K562 (cell line): ENCODE measurements around the gene PLIN5. TPM values are rescaled to one million over a fixed set of nuclear protein-coding genes. Genes with fewer than 3 reads are reported as not detected.
A peak's percentile ranks its signal among the peaks of the same experiment; 100 is the strongest.

Experiments
- ATAC-seq: fragments of 200-7000 bp; cut with Tn5 transposase; 3 replicates; pipeline ENCODE4 v1.9.1; 2020; ENCODE audit warnings: moderate library complexity
- BruUV-seq: library from RNA; stranded (reverse); fragments of 400-500 nt; replicated peaks from 2 replicates; lab custom pipeline; 2021; lab: Mats Ljungman, UMichigan
- CTCF ChIA-PET: fragments of 300-600 bp; formaldehyde crosslinking; extraction: SDS; loops from one replicate; lab custom pipeline; 2021; ENCODE audit warnings: low intra/inter-chr PET ratio; lab: Yijun Ruan, JAX
- POLR2A ChIA-PET: fragments of 300-600, 350-650 bp; sonication (Branson Sonifier 250); formaldehyde crosslinking; extraction: SDS; loops from one replicate; lab custom pipeline; 2021; ENCODE audit warnings: antibody characterized with exemption, inconsistent platforms; lab: Yijun Ruan, JAX
- DNase-seq, 4 experiments: peaks; one replicate each; pipeline versions ENCODE4 v3.0.0 to v3.0.0-alpha.2; 2011 to 2018; ENCODE audit warnings: low spot score in 3 of 4, mixed read lengths in 3 of 4; ENCODE audit errors: extremely low read depth in 1 of 4
- FAIRE-seq: peaks from 2 replicates; lab custom pipeline; 2011; peaks lifted over from hg19 to GRCh38; lab: Jason Lieb, UNC
- H2AFZ ChIP-seq: 2 replicates; pipeline ENCODE4 v1.6.0; 2011; ENCODE audit warnings: low read depth, low read length, control low read depth, inconsistent platforms
- H3K27ac ChIP-seq: fragments of 200-600 bp; 3 replicates; pipeline ENCODE4 v1.8.0; 2011; ENCODE audit warnings: low read depth, mild to moderate bottlenecking, control low read depth, inconsistent platforms, low read length, moderate library complexity, mixed read lengths; ENCODE audit errors: extremely low read depth
- H3K27me3 ChIP-seq, 2 experiments: fragments of 300-600 bp in 1 of 2; 2 replicates in 1 of 2; 3 replicates in 1 of 2; pipeline versions ENCODE4 v1.6.0 to v1.8.0; 2011; ENCODE audit warnings: inconsistent platforms in 2 of 2, low read length in 2 of 2, mild to moderate bottlenecking in 1 of 2, mixed read lengths in 1 of 2, moderate library complexity in 1 of 2; ENCODE audit not compliant: control insufficient read depth in 2 of 2, insufficient read depth in 2 of 2
- H3K36me3 ChIP-seq: fragments of 300-600 bp; 3 replicates; pipeline ENCODE4 v1.8.0; 2011; ENCODE audit warnings: mild to moderate bottlenecking, low read length, inconsistent platforms; ENCODE audit not compliant: control insufficient read depth, insufficient read depth
- H3K4me1 ChIP-seq, 2 experiments: fragments of 200-600 bp in 1 of 2; replicated peaks in 1 of 2; 2 replicates in 1 of 2; 3 replicates in 1 of 2; pipeline versions ENCODE4 v1.5.1 to v1.8.0; 2011; ENCODE audit warnings: inconsistent platforms in 2 of 2, low read length in 2 of 2, mild to moderate bottlenecking in 1 of 2, mixed read lengths in 1 of 2, moderate library complexity in 1 of 2; ENCODE audit not compliant: control insufficient read depth in 2 of 2, insufficient read depth in 2 of 2
- H3K4me2 ChIP-seq: 2 replicates; pipeline ENCODE4 v1.6.1; 2011; ENCODE audit warnings: low read length, control low read depth, inconsistent platforms, mixed read lengths; ENCODE audit not compliant: insufficient read depth
- H3K4me3 ChIP-seq: fragments of 200-600 bp; sonication (generic), shearing (Covaris generic); 2 replicates; pipeline ENCODE4 v1.5.1; 2016; ENCODE audit warnings: control low read depth, inconsistent platforms
- H3K79me2 ChIP-seq: fragments of 200-600 bp; 3 replicates; pipeline ENCODE4 v1.8.0; 2011; ENCODE audit warnings: low read length, inconsistent platforms; ENCODE audit not compliant: control insufficient read depth, insufficient read depth
- H3K9ac ChIP-seq, 2 experiments: 2 replicates each; pipeline versions ENCODE4 v1.6.0 to v1.6.1; 2011; ENCODE audit warnings: low read depth in 2 of 2, low read length in 2 of 2, control low read depth in 1 of 2, inconsistent platforms in 1 of 2, mild to moderate bottlenecking in 1 of 2, mixed read lengths in 1 of 2; ENCODE audit not compliant: insufficient read depth in 1 of 2
- H3K9me1 ChIP-seq: one replicate; pipeline ENCODE4 v1.6.0; 2011; ENCODE audit warnings: inconsistent platforms, mild to moderate bottlenecking, low read length, moderate library complexity; ENCODE audit not compliant: control insufficient read depth, insufficient read depth
- H3K9me3 ChIP-seq: replicated peaks from 2 replicates; pipeline ENCODE4 v1.5.1; 2011; ENCODE audit warnings: low read depth, low read length, inconsistent platforms; ENCODE audit not compliant: control insufficient read depth, insufficient read depth
- H4K20me1 ChIP-seq: replicated peaks from 2 replicates; pipeline ENCODE4 v1.6.1; 2011; ENCODE audit warnings: low read length, inconsistent platforms, mixed read lengths; ENCODE audit not compliant: control insufficient read depth, insufficient read depth
- ARHGAP35 ChIP-seq: fragments of 450-650 bp; IDR thresholded peaks from 2 replicates; pipeline ENCODE4 v1.6.1; 2018; ENCODE audit not compliant: partially characterized antibody
- CSDE1 ChIP-seq, 2 experiments: fragments of 450-650 bp; IDR thresholded peaks; 2 replicates each; pipeline ENCODE4 v1.6.1; 2016; ENCODE audit warnings: mild to moderate bottlenecking in 1 of 2
- FOXA3 ChIP-seq, 2 experiments: fragments of 450-650 bp in 1 of 2; sonication (generic) in 1 of 2; formaldehyde crosslinking; IDR thresholded peaks in 1 of 2; conservative IDR thresholded peaks in 1 of 2; 2 replicates each; pipeline versions ENCODE4 v1.4.0 to v1.8.0; 2020 to 2022; ENCODE audit warnings: mild to moderate bottlenecking in 2 of 2, missing genetic modification reagents in 1 of 2
- HDAC8 ChIP-seq: fragments of 450-650 bp; IDR thresholded peaks from 2 replicates; pipeline ENCODE4 v1.6.1; 2016; ENCODE audit warnings: mild to moderate bottlenecking, missing genetic modification characterization, moderate library complexity, missing compliant biosample characterization
- KLF1 ChIP-seq: fragments of 450-650 bp; IDR thresholded peaks from 2 replicates; pipeline ENCODE4 v1.6.1; 2016; ENCODE audit warnings: missing genetic modification characterization, missing compliant biosample characterization
- MEIS2 ChIP-seq: fragments of 450-650 bp; IDR thresholded peaks from 2 replicates; pipeline ENCODE4 v1.6.1; 2014; ENCODE audit warnings: mild to moderate bottlenecking; ENCODE audit not compliant: partially characterized antibody
- MIER1 ChIP-seq: fragments of 450-650 bp; IDR thresholded peaks from 2 replicates; pipeline ENCODE4 v1.6.1; 2016; ENCODE audit warnings: antibody characterized with exemption, mild to moderate bottlenecking, low read depth
- PRPF4 ChIP-seq: fragments of 200-400 bp; formaldehyde crosslinking; IDR thresholded peaks from one replicate; pipeline ENCODE4 v1.6.1; 2017; ENCODE audit warnings: low read length, low read depth, mild to moderate bottlenecking; ENCODE audit not compliant: insufficient read depth, poor library complexity, severe bottlenecking
- PTBP1 ChIP-seq: fragments of 200-400 bp; formaldehyde crosslinking; IDR thresholded peaks from 2 replicates; pipeline ENCODE4 v1.6.1; 2017; ENCODE audit warnings: low read depth, low read length
- RBM25 ChIP-seq: fragments of 200-400 bp; formaldehyde crosslinking; IDR thresholded peaks from 2 replicates; pipeline ENCODE4 v1.6.1; 2018; ENCODE audit warnings: low read length, low read depth, moderate library complexity; ENCODE audit not compliant: severe bottlenecking
- SPI1 ChIP-seq: IDR thresholded peaks from 2 replicates; pipeline ENCODE4 v1.6.1; 2011; ENCODE audit warnings: low read depth, low read length, control low read depth, borderline replicate concordance
- SRSF7 ChIP-seq: fragments of 200-400 bp; formaldehyde crosslinking; optimal IDR thresholded peaks from 2 replicates; pipeline ENCODE3; 2017; ENCODE audit warnings: mild to moderate bottlenecking, low read depth, low read length
- U2AF2 ChIP-seq: fragments of 200-400 bp; formaldehyde crosslinking; optimal IDR thresholded peaks from 2 replicates; pipeline ENCODE3; 2017; ENCODE audit warnings: low read depth, mild to moderate bottlenecking, low read length
- ZBTB1 ChIP-seq: sonication (generic); formaldehyde crosslinking; IDR thresholded peaks from 2 replicates; pipeline ENCODE4 v1.8.1; 2023; ENCODE audit warnings: missing genetic modification reagents, low read depth, mild to moderate bottlenecking, borderline replicate concordance
- ZNF347 ChIP-seq: fragments of 450-650 bp; formaldehyde crosslinking; IDR thresholded peaks from 2 replicates; pipeline ENCODE4 v1.4.0; 2020; ENCODE audit warnings: low read depth, mild to moderate bottlenecking, moderate library complexity
- ZNF507 ChIP-seq: conservative IDR thresholded peaks from 2 replicates; pipeline ENCODE4 v1.6.1; 2017; ENCODE audit warnings: missing genetic modification characterization, missing compliant biosample characterization
- ZNF561 ChIP-seq: fragments of 450-650 bp; formaldehyde crosslinking; conservative IDR thresholded peaks from 2 replicates; pipeline ENCODE4 v1.4.0; 2020; ENCODE audit warnings: mild to moderate bottlenecking, moderate library complexity
- ZNF707 ChIP-seq: fragments of 250-450 bp; sonication (Bioruptor Pico); conservative IDR thresholded peaks from 2 replicates; pipeline ENCODE4 v1.8.0; 2022; ENCODE audit warnings: inconsistent platforms, mild to moderate bottlenecking, moderate library complexity
- ZNF77 ChIP-seq: fragments of 250-450 bp; sonication (Bioruptor Pico); IDR thresholded peaks from 2 replicates; pipeline ENCODE4 v1.5.0; 2020
- whole genome bisulfite sequencing: fragments of 100-300 bp; shearing (Covaris generic); methylation state at CpG from one replicate; pipeline ENCODE4 v1.1.6; 2016; ENCODE audit warnings: low coverage, mixed read lengths; ENCODE audit not compliant: insufficient coverage; ENCODE audit errors: missing lambda C conversion rate; 5-methylcytosine and 5-hydroxymethylcytosine counted together
- in situ Hi-C: fragments of 300-500 bp; cut with MboI; formaldehyde crosslinking; loops from 4 replicates; pipeline ENCODE4 v1.15.0; 2018; ENCODE audit warnings: inconsistent platforms, mixed read lengths
- intact Hi-C: fragments of 100-400 bp; cut with micrococcal nuclease; formaldehyde crosslinking; loops from 2 replicates; pipeline ENCODE4 v1.14.2; 2022
- polyA plus RNA-seq, 8 experiments: library from polyadenylated mRNA; depleted of rRNA in 4 of 8; stranded (reverse) in 5 of 8; unstranded in 3 of 8; fragments of >200 nt; fragmentation: Nextera tagmentation in 2 of 8; fragmentation: Illumina TruSeq in 1 of 8; extraction: Ambion mirVana in 2 of 8; extraction: Trizol in 1 of 8; gene quantifications; 2 replicates each; pipeline versions ENCODE4 v1.2.1 to v1.2.3, GENCODE V29; 2011 to 2014; ENCODE audit warnings: inconsistent platforms in 1 of 8, missing spikeins in 1 of 8
- total RNA-seq, 7 experiments: library from RNA; depleted of rRNA in 6 of 7; stranded (reverse); fragments of >200 nt in 6 of 7; fragmentation: Illumina TruSeq in 2 of 7; extraction: Trizol in 2 of 7; gene quantifications; 2 replicates each; pipeline versions ENCODE4 v1.2.1 to v1.2.3, GENCODE V29; 2011 to 2021; ENCODE audit warnings: low replicate concordance in 1 of 7
- TF ChIP-seq, protein P1 (sequence below): fragments of 450-650 bp; IDR thresholded peaks from 2 replicates; pipeline ENCODE4 v1.6.1; 2016; ENCODE audit warnings: low read depth, mild to moderate bottlenecking, moderate library complexity
- TF ChIP-seq, protein P2 (sequence below): fragments of 450-650 bp; IDR thresholded peaks from 2 replicates; pipeline ENCODE4 v1.6.1; 2017; ENCODE audit warnings: antibody characterized with exemption

Gene PLIN5
- total and polyA plus RNA-seq, 9 of the 15 experiments (the other 6 are each of a cell fraction or from before 2014, with no cell fraction given): 0.04 to 1.3 (median 0.50) TPM

DNA sequence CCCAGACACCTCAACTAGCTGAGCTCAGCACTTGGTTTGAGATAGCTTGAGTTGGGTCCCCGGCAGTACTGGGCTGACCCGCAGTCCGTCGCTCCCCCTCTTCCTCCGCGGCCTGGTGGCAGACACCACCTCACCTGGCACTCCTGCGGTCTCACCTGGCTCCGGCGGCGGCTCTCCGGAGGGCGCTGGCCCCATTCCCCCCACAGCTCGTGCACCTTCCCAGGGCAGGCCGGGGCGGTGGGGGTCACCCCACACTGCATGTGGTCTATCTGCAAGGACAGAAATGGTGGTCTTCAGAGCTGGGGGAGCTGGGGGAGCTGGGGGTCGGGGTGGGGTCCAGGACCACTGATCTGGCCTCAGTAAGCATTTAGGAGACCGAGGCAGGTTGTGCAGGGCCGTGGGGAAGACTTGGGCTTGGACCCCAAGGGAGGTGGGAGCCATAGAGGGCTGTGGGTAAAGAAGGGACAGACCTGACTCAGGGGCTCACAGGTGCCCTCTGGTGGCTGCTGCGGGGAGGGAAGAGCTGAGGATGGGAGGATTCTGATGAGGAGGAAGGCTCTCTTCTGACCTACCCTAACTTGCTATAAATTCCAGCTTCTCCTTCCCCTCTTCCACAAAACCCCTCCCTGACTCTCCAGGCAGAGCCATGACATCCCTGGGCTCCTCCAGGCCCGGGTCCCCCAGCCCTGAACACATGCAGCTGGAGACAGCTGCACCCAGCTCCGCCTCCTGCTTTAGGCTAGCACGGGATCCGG, 10.0 kb downstream of the PLIN5 start:
- ChIA-PET POLR2A (interaction anchor here (0.6 to 1.9 kb wide), 7 partner anchors 9 to 278 kb away, joined by 3 to 8 read pairs (median 3); partner anchors contain the start of genes FEM1A, PLIN5 and YJU2), CTCF (interaction anchor here (0.7 to 1.4 kb wide), 2 partner anchors 257 to 258 kb away, joined by 5 to 12 read pairs; no protein-coding TSS in a partner anchor)
- Histone ChIP-seq H4K20me1 (0 out of 2 replicates have a peak, but pooled peaks cover 3% of the 10 kb centered on the region), H3K9me3 (no peaks in the 10 kb centered on the region), H3K9ac (peak overlapping the region in 1 of 2 experiments; percentile 55; a peak in 2 of 4 replicates), H3K4me2 (no peak overlapping the region), H2AFZ (no peak overlapping the region), H3K4me3 (no peak overlapping the region), H3K36me3 (no peaks in the 10 kb centered on the region), H3K4me1 (peaks cover 0 to 37% of the 10 kb centered on the region in 2 experiments; a peak in 4 of 5 replicates), H3K9me1 (no peaks in the 10 kb centered on the region), H3K27ac (no peak overlapping the region), H3K27me3 (no peaks in the 10 kb centered on the region; a peak in 1 of 5 replicates), H3K79me2 (no peaks in the 10 kb centered on the region)
- in situ Hi-C loops (no loop called here), intact Hi-C loops (loop anchor here (1.0 kb wide), 1 partner anchor 258 kb away; no protein-coding TSS in a partner anchor)
- FAIRE-seq (peak; percentile 80), DNase-seq (peak; percentile 65 to 77 (median 74)), ATAC-seq (peak; percentile 90)
- 66% methylated on average over 15 of the region's 23 CpGs for WGBS
- no TSS peak for BruUV-seq
- no peak for TF ChIP-seq ZNF347 (CRISPR knock-in tag)
- no peak for TF ChIP-seq U2AF2
- no peak for TF ChIP-seq PRPF4
- no peak for TF ChIP-seq CSDE1 (IDR thresholded peaks at IDR 0.05)
- no peak for TF ChIP-seq ARHGAP35
- TF ChIP-seq MIER1: no peak
- no peak for TF ChIP-seq ZNF77
- peak; percentile 75; the same call in 1 of the 2 replicates for TF ChIP-seq PTBP1
- TF ChIP-seq FOXA3 (CRISPR knock-in tag; conservative IDR thresholded peaks at IDR 0.05 in 1 of 2, IDR thresholded peaks at IDR 0.05 in 1 of 2): no peak
- TF ChIP-seq SPI1: peak; percentile 9; the same call in 1 of the 2 replicates
- TF ChIP-seq ZNF707 (CRISPR knock-in tag): no peak
- no peak for TF ChIP-seq KLF1 (tag)
- no peak for TF ChIP-seq HDAC8 (tag)
- no peak for TF ChIP-seq SRSF7
- no peak for TF ChIP-seq ZNF561 (CRISPR knock-in tag)
- TF ChIP-seq ZNF507 (tag): no peak
- TF ChIP-seq MEIS2: no peak
- TF ChIP-seq, protein P1, sequence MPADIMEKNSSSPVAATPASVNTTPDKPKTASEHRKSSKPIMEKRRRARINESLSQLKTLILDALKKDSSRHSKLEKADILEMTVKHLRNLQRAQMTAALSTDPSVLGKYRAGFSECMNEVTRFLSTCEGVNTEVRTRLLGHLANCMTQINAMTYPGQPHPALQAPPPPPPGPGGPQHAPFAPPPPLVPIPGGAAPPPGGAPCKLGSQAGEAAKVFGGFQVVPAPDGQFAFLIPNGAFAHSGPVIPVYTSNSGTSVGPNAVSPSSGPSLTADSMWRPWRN: no peak
- TF ChIP-seq, protein P2, sequence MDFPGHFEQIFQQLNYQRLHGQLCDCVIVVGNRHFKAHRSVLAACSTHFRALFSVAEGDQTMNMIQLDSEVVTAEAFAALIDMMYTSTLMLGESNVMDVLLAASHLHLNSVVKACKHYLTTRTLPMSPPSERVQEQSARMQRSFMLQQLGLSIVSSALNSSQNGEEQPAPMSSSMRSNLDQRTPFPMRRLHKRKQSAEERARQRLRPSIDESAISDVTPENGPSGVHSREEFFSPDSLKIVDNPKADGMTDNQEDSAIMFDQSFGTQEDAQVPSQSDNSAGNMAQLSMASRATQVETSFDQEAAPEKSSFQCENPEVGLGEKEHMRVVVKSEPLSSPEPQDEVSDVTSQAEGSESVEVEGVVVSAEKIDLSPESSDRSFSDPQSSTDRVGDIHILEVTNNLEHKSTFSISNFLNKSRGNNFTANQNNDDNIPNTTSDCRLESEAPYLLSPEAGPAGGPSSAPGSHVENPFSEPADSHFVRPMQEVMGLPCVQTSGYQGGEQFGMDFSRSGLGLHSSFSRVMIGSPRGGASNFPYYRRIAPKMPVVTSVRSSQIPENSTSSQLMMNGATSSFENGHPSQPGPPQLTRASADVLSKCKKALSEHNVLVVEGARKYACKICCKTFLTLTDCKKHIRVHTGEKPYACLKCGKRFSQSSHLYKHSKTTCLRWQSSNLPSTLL: no peak
- no peak for TF ChIP-seq ZBTB1 (CRISPR knock-in tag)
- peak; percentile 47 for TF ChIP-seq RBM25
